ENCODE measurements around the gene CYP26C1.
A peak's percentile ranks its signal among the peaks of the same experiment; 100 is the strongest.

Gene CYP26C1

GRCh38 chr10:93064874-93065660 is 4.5 kb downstream of the CYP26C1 start:
- TF ChIP-seq CTCF (IDR thresholded peaks at IDR 0.05; ENCODE audit: insufficient read depth, missing control alignments) = no peak
- DNase-seq (ENCODE audit: insufficient read length, low spot score) (no peak), FAIRE-seq (no peak)

- FAIRE-seq (no peak), DNase-seq (ENCODE audit: insufficient read length, low spot score) (no peak)
- TF ChIP-seq CTCF (IDR thresholded peaks at IDR 0.05; ENCODE audit: insufficient read depth, missing control alignments) = no peak
These were observed 5.3 kb downstream of the CYP26C1 start for GRCh38 chr10:93065675-93066543.

- DNase-seq (ENCODE audit: insufficient read length, low spot score) (no peak), FAIRE-seq (no peak)
- TF ChIP-seq CTCF (IDR thresholded peaks at IDR 0.05; ENCODE audit: insufficient read depth, missing control alignments) = no peak
These were observed 5.9 kb downstream of the CYP26C1 start for GRCh38 chr10:93066544-93066913.

GRCh38 chr10:93067443-93068365 is 7.1 kb downstream of the CYP26C1 start:
- FAIRE-seq (no peak), DNase-seq (ENCODE audit: insufficient read length, low spot score) (no peak)
- no peak for TF ChIP-seq CTCF (IDR thresholded peaks at IDR 0.05; ENCODE audit: insufficient read depth, missing control alignments)

- DNase-seq (ENCODE audit: insufficient read length, low spot score) (no peak), FAIRE-seq (no peak)
- peak; percentile 46 for TF ChIP-seq CTCF (IDR thresholded peaks at IDR 0.05; ENCODE audit: insufficient read depth, missing control alignments)
These were observed 8.0 kb downstream of the CYP26C1 start for GRCh38 chr10:93068411-93069244.

GRCh38 chr10:93069245-93069561 is 8.6 kb downstream of the CYP26C1 start:
- no peak for DNase-seq (ENCODE audit: insufficient read length, low spot score)
- TF ChIP-seq CTCF (IDR thresholded peaks at IDR 0.05; ENCODE audit: insufficient read depth, missing control alignments) = no peak
- no peak for FAIRE-seq

Measured in D721Med (cell line).